Keratinocyte (primary cell): ENCODE results near the gene ZCRB1.

Experiments used
- EZH2 ChIP-seq: IDR thresholded peaks from one replicate; pipeline ENCODE4 v1.6.1; 2012; ENCODE audit warnings: inconsistent platforms, mild to moderate bottlenecking, low read length, moderate library complexity
- TF ChIP-seq, protein P1 (sequence below), 3 experiments: IDR thresholded peaks in 1 of 3; conservative IDR thresholded peaks in 1 of 3; optimal IDR thresholded peaks in 1 of 3; 2 replicates in 2 of 3; 3 replicates in 1 of 3; pipeline versions ENCODE3 to v1.5.1; 2011; ENCODE audit warnings: low read length in 3 of 3, mild to moderate bottlenecking in 3 of 3, moderate library complexity in 2 of 3, control low read depth in 1 of 3, inconsistent platforms in 1 of 3; ENCODE audit not compliant: insufficient read depth in 2 of 3; ENCODE audit errors: extremely low read depth in 1 of 3

- TF ChIP-seq EZH2 = no peak
- TF ChIP-seq, protein P1, sequence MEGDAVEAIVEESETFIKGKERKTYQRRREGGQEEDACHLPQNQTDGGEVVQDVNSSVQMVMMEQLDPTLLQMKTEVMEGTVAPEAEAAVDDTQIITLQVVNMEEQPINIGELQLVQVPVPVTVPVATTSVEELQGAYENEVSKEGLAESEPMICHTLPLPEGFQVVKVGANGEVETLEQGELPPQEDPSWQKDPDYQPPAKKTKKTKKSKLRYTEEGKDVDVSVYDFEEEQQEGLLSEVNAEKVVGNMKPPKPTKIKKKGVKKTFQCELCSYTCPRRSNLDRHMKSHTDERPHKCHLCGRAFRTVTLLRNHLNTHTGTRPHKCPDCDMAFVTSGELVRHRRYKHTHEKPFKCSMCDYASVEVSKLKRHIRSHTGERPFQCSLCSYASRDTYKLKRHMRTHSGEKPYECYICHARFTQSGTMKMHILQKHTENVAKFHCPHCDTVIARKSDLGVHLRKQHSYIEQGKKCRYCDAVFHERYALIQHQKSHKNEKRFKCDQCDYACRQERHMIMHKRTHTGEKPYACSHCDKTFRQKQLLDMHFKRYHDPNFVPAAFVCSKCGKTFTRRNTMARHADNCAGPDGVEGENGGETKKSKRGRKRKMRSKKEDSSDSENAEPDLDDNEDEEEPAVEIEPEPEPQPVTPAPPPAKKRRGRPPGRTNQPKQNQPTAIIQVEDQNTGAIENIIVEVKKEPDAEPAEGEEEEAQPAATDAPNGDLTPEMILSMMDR (optimal IDR thresholded peaks at IDR 0.05 in 1 of 3, IDR thresholded peaks at IDR 0.05 in 1 of 3, conservative IDR thresholded peaks at IDR 0.05 in 1 of 3; ENCODE audit: extremely low read depth in 1 of 3, insufficient read depth in 2 of 3, low read length in 3 of 3) = no peak
Measured at GRCh38 chr12:42343721-42344120, 17.8 kb upstream of the ZCRB1 start.
